Stimulated activated CD8-positive, alpha-beta memory T cell treated with anti-CD3 and anti-CD28 coated beads, Interleukin-2, amount 100 ng/mL, for 48 hours (primary cell): ENCODE data around the gene GLRX3.

Experiments used
- DNase-seq, 2 donors: peaks; one replicate each; pipeline ENCODE4 v3.0.0-alpha.2; 2020; ENCODE audit warnings: low read depth in 2 of 2

Gene GLRX3

DNA sequence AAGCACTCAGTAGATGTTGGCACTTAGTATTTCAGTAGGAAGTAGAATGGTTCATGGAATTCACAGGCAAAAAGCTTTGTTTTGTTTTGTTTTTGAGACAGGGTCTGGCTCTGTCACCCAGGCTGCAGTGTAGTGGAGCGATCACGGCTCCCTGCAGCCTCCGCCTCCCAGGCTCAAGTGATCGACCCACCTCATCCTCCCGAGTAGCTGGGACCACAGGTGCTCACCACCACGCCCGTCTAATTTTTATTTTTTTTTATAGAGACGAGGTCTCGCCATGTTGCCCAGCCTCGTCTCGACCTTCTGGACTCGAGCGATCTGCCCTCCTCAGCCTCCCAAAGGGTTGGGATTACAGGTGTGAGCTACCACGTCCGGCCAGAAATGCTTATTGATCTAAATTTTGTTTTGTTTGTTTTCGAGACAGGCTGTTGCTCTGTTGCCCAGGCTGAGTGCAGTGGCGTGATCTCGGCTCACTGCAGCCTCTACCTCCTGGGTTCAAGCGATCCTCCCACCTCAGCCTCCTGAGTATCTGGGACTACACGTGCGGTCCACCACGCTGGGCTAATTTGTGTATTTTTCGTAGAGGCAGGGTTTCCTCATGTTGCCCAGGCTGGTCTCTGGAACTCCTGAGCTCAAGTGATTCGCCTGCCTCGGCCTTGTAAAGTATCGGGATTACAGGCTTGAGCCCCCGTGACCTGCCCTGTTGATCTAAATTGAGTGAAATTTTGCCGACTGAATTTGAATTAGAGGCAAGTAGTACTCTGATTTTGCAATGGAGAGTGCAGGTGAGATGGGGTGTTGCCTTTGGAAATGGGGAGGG, 1.7 kb downstream of the GLRX3 start:
- no peak for DNase-seq

DNA sequence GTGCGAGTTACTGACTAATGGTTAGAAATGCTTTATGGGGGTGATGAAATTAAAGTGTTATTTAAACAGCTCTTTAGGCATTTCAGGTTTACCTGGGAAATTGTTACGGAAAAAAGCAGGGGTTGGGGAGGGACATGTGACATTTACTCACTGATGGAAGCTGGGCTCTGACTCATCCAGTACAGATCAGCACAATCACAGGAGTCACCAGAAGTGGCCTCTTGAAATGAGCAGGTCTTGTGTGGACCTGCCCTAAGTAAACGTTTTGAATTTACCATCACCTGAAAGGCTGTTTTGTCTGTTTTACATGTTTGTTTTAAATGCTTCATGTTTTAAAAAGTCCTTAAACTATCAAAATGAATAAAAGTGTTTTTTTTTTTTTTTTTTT, 2.3 kb downstream of the GLRX3 start:
- DNase-seq, result no peak

DNA sequence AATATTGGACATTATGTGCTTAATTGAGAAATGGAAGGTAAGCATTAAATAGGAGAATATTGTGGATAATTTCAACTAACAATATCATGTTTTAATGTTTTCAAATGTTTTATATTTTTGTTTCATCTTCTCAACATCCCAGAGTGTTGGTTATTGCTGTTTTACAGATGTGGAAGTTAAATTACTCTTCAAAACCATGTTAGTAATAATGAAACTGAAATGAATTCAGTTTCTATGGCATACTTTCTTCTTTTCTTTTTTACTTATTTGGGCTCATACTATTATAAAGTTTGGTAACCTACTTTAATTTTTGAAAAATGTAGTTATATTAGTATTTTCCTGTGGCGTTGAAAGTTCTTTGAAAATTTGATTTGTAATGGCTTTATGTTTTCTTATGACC, 4.2 kb downstream of the GLRX3 start:
- no peak for DNase-seq

DNA sequence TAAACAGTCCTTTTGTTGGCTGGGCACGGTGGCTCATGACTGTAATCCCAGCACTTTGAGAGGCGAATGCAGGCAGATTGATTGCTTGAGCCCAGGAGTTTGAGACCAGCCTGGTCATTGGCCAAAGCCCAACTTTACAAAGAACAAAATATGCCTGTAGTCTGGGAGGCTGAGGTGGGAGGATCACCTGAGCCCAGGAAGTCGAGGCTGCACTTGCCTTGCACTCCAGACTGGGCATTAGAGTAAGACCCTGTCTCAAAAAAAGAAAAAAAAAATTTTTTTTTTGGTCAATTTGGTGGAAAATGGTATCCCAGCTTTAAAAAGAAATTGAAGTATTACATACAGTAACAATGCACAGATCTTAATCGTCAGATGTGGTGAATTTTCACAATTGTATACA, 4.8 kb downstream of the GLRX3 start:
- no peak for DNase-seq

DNA sequence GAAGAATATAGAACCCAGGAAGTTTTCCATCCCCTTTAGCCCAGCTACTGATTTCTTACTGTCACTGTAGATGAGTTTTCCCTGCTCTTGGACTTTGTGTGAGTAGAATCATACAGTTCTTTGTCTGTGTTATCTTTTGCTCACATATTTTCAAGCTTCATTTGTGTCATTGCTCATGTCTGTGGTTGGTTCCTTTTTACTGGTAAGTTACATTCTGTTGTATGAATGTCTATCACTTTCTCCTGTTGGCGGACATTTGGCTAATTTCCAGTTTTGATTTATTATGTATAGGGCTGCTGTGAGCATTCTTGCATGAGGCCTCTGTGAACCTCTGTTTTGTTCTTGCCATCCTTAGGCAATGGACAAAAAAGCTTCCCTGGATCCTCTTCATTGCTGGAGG, 5.3 kb downstream of the GLRX3 start:
- DNase-seq, result no peak

DNA sequence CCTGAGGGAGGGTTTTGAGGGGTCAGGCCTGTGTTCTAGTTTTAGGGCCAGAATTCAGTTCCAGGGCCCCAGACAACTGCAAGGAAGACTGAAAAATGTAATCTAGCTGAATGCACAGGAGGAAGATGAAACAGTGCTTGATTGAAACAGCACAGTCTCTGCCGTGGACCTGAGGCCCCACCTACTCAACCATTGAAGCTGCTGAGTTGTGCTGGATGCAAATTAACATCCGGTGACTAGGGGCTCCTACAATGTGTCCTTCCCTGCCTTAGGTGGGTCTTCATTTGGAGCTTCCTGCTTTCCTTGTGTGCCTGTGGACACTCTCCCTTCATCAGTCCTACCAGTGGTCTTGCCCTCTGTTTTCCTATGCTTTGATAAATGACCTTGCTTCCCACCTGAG, 5.7 kb downstream of the GLRX3 start:
- DNase-seq, result no peak

DNA sequence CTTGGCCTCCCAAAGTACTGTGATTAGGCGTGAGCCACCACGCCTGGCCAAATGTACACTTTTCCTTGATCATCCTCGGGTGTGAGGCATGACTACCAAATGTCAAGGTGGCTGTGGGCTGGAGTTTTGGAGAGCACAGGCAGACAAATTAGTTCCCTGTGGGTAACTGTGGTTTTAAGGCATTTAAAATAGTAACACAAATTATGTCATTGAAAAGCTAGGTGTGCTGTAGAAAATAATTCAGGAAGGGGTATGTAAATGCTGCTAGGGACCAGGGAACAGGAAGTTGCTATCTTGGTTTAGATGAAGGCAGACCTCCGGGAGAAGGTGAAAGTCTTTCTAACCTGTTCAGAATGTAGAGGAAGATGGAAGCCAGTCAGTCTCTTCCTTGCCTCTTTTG, 9.9 kb downstream of the GLRX3 start:
- DNase-seq, result no peak

DNA sequence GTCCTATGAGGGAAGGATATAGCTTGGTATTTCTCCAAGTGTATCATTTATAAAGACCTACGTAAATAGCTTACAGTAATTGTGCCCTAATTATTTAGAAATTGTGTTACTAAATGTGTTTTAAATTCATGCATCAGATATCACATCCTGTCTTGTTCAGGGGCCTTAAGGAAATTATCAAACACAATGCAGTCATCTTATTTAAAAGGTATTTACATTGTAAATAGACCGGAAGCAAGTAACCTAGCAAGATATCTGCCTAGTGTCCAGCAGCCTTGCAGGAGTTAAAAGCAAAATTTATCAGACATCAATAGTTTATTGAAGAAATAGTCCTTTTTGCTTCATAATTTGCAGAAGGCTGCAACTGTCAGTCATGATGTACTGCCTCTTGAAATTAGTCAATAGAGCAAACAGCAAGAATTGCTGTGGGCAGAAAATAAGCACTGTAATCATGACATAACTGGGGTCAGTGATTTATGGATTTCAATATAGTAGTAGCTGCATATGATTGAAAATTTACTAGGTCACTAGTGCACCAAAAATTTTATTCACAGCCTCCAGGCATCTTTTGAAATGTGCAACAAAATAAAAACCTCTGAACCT, 23.1 kb downstream of the GLRX3 start:
- no peak for DNase-seq

DNA sequence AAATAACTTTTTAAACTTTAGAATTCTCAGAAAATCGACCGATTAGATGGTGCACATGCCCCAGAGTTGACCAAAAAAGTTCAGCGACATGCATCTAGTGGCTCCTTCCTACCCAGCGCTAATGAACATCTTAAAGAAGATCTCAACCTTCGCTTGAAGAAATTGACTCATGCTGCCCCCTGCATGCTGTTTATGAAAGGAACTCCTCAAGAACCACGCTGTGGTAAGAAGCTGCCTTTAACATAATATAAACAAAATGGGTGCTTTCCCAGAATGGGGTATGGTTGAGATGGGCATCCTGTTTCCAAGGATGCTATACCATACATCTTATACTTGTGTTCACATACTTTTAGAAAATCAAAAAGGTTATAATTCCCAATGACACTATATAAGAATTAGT, 24.6 kb downstream of the GLRX3 start:
- no peak for DNase-seq

DNA sequence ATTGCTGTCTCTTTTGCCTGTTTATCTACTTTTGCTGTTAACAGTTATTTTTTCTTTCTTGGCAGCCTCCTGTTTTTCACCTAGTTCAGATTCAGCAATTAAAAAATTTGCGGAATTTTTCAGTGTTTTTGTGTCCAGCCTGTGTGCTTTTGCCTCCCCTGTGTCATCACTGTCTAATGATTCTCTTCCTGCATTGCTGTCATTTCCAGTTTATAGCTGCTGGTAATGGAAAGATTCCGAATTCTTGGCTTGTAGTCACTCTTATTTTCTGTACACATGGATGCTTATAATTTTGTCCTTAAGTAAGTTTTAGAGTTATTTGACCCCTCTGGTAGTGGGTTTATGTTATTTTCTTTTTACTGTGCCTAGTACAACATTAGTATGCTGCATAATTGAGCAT, 25.1 kb downstream of the GLRX3 start:
- no peak for DNase-seq

DNA sequence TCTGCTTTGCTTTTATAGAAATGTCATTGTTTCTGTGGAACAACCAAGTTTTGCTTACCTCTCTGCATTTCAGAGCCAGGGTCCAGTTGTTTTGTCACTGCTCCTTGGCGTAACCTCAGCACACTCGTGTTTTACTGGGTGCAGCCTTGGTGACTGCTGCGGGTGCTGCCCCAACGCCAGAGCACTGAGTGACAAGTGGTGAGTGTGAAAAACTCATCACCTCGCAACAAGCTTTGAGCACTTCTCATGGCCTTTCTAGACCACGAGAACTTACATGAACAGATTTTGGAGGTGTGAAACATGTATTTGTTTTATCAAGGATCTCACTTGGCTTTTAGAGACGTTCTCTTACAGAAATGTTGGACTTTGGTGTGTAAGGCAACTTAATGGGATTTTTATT, 31.0 kb downstream of the GLRX3 start:
- DNase-seq, result no peak

DNA sequence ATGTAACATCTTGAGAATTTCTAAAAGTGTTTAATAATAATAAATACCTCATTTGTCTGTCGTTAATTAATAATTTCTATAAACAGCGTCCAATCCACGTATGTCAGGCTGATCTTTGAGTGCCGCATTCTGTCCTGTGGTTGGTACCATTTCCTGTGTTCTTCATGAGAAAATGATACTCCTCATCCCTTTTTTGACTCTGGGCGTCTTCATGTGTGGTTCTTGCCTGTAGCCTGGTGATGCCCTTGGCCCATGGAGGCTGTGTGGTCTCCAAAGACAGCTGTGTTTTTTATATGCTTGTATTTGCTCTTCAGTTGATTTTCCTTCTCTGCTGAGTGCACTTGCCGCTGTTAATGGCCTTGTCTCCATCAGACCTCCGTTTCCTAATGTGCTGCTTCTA, 31.5 kb downstream of the GLRX3 start:
- no peak for DNase-seq

DNA sequence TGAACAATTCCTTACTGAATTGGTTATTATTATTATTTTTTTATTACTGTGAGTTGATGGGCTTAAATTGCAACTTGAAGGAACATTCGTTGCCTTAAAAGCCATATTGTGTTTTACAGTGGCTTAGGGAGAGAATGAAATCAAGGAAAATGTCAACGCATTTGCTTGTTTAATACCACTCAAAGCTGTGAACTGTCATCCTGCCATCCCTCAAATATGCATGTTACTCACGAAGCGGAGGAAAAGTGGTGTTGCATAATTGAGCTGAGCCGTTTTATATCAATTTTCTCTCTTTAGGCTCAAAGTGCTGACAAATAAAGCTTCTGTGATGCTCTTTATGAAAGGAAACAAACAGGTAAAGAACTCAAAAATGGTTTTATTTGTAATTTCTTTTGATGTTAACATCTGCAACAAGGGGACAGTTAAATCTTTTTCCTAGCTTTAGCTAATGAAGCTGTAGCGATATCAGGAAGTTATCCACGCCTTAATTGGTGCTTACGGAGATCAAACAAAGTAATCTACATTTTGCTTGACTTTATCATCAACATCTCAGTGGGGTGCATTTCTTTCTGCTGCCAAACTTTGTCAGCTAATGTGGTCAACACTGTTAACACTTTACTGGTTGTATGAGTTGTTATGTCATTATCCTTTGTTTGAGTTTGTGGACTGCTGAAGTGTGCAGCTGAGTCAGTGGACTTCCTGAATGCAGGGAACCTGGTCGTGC, 33.1 kb downstream of the GLRX3 start:
- no peak for DNase-seq

DNA sequence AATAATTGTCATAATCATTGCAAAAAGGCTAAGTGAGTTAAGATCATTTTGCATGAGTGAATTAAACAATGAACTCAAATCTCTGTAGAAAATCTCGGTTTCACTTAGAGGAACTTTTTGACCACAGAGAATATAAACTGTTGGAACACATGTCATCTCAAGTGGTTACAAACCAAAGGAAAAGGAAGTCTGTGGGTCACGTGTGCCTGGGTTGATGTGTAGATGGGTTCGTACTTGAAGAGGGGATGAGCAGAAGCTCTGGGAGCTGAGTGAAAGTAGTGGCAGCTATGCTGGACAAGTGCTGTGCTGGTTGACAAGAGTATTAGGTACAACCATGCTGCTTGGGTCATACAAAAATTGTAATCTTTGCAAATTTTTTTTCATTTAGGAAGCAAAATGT, 35.0 kb downstream of the GLRX3 start:
- DNase-seq, result no peak

DNA sequence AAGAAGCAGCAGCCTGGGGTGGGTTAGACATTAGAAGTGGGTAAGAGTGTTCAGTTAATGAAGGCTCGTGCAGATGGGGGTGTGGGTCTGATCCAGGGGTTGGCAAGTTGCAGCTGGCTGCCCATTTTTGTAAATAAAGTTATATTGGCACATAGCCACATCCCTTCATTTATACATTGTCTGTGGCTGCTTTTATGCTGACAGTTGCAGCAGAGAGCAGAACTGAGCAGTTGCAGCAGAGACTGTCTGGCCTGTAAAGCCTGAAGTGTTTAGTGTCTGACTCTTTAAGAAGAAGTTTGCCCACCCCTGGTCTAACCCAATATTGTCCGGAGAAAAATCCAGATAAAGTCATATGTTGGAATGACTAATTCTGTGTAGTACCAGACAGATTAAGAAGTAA, 38.1 kb downstream of the GLRX3 start:
- no peak for DNase-seq

DNA sequence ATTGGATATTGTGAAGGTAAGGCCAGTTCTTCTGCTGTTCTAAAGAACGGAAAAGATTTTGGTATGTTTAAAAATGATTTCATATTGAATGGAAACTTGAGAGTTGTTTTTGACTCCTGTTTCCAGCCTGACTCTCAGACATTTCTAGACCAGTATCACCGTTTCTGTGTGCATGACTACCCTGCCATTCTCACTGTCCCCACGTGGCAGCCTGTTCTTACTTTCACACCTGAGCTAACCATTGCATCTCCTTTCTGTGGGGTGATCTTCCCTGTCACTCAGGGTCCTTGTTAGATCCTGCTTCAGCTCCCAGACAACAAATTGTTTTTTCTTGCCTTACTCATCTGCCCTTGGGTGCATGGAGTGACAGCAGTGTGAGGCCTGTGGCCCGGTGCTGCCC, 38.9 kb downstream of the GLRX3 start:
- DNase-seq, result no peak

DNA sequence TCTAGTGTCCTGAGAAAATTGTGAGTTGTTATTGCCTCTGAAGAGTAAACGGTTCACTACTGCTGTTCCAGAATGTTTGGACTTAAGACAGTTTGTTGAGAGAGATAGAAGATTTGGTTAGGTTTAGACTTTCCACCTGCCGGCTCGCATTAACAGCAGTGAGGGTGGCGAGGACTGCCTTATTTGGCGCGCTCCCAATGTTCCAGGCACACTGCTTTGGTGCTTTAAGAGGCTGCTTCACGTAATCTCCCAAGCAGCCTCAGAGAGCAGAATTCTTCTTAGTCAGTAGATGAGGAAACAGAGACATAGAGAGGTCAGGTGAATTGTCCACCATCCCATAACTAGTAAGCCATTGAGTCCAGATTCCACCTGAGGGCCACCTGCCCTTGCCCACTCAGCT, 41.1 kb downstream of the GLRX3 start:
- DNase-seq, result no peak

DNA sequence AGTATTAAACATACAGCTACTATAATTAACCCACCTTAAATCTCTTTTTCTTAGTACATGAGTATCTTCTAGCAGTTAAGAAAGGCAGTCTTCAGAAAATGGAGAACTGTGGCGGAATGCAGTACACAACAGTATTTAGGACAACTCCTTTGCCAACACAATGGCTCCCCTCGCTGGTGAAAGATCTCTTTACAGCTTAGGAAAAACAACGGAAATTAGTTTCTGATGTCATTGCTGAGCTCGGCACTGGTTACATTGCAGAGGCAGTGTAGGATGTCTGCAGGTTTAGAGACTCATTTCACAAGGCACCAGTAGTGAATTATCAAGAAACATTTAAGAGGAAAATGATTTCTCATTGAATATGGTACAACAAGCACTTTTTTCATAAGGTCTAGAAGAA, 43.4 kb downstream of the GLRX3 start:
- DNase-seq, result no peak

DNA sequence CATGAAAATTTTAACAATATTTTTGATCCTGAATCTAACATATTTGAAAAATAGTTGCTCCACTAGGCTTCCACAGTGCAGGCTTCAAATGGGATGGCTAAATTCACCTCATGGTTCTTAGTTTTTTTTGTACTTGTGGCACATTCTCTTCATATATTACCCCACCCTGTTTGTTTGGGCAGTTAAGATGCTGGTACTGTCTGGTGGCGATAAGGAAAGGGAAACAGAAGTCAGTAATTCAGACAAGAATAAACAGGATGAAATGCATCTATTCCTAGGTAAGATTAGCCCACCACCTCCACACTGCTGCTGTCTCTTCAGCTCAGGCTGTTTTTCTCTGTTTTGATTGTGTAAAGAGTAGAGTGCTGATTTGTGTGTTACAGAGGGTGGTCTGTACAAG, 44.2 kb downstream of the GLRX3 start:
- DNase-seq, result no peak

DNA sequence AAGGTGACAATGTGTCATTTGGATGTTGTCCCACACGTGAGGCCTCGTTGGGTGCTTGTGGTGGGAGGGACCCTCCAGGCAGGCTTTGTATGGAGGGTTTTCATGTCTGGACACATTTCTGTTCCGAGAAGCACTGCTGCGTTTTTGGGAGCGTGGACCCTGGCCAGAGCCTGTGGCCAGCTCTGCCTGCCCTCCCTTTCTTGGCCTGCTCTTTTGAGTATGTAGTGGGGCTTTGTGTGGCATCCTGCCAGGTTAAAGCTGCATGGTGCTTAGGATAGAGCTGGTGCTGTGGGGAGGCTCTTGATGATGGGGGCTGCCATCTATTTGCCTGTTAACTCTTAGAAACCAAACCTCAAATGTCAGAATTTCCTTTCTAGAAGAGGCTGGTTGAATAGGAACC, 45.7 kb downstream of the GLRX3 start:
- no peak for DNase-seq

DNA sequence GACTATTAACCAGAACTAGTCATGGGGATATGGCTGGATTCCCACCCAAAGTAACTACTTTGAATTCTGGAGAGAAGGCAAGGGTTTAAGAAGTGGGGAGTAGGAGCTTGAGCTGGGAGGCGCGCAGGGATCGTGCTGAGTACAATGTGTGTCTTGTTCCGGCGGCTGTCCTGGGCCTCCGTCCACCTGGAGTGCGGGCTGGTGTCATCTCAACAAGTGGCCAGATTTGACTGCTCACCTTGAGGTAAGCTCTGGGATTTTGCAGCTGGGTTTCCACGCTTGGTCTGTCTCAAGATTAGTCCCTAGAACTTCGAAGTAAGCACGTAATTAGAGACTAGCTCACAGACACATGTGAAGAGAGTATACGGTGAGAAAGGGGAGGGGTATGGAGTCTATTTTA, 49.4 kb downstream of the GLRX3 start:
- no peak for DNase-seq

DNA sequence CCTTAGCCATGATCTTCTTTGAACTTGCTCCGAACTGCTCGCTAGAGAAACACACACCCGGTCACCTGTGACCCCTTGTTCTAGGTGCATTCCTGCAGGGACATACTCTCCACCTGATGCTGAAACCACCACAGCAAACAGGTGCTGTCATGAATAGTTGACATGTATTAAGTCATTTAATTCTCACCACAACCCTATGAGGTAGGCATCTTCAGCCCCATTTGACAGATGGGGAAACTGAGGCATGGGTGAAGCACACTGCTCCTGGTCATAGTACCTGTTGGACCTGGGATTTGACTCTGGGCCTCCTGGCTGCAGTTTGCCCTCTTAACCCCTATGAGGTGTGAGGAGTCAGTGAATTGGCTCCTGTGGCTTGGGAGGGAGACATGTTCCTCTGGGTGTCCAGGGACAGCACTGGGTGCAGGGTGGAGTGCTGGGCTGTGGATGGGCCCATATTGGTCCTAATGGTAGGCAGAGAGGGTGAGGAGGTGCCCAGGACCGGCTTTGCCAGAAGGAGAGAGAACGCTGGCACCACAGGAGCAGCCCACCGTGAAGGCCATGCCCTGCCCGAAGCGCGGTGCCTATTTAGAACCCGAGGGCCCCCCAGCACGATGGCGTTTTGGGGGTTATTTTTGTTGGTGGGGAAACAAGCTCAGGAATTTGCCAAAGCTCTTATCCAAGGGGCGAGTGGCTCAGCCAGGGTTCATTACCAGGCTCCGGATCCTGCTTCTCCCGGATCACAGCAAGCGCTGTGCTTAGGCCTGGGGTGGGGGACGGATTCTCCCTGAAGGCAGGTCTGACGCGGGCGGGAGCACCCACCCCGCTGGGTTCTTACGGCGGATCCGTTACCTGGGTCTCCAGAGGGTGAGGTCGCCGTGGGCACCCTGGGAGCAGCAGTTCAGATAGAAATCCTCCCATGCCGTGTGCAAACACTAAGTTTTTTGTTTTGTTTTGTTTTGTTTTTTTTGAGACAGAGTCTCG, 52.3 kb downstream of the GLRX3 start:
- no peak for DNase-seq
